GM23338 (cell line): ENCODE data around the gene CYTIP. TPM values are rescaled to one million over a fixed set of nuclear protein-coding genes. Genes with fewer than 3 reads are reported as not detected.

ENCODE experiments used
- ATAC-seq: fragments of 200-7000 bp; cut with Tn5 transposase; 3 replicates; pipeline ENCODE4 v1.9.1; 2020
- DNase-seq: peaks from one replicate; pipeline ENCODE4 v3.0.0-alpha.2; 2015; ENCODE audit warnings: low spot score
- H2AFZ ChIP-seq: fragments of 200-600 bp; sonication (generic); 2 replicates; pipeline ENCODE4 v1.8.0; 2016; ENCODE audit warnings: antibody characterized with exemption, mild to moderate bottlenecking, moderate library complexity
- H3F3A ChIP-seq: fragments of 200-600 bp; sonication (generic); replicated peaks from 2 replicates; pipeline ENCODE4 v1.8.0; 2017; ENCODE audit warnings: antibody characterized with exemption, mixed run types, low read depth
- H3K27ac ChIP-seq: fragments of 200-600 bp; sonication (generic); 2 replicates; pipeline ENCODE4 v1.6.1; 2016; ENCODE audit warnings: low read depth
- H3K27me3 ChIP-seq: fragments of 200-600 bp; sonication (generic); 2 replicates; pipeline ENCODE4 v1.8.0; 2016; ENCODE audit warnings: mild to moderate bottlenecking, mixed run types, moderate library complexity; ENCODE audit not compliant: insufficient read depth
- H3K36me3 ChIP-seq: fragments of 200-600 bp; sonication (generic); 2 replicates; pipeline ENCODE4 v1.8.0; 2016; ENCODE audit warnings: mild to moderate bottlenecking; ENCODE audit not compliant: insufficient read depth
- H3K4me1 ChIP-seq: fragments of 200-600 bp; sonication (generic); 2 replicates; pipeline ENCODE4 v1.8.0; 2016; ENCODE audit warnings: mild to moderate bottlenecking, moderate library complexity; ENCODE audit not compliant: insufficient read depth
- H3K4me2 ChIP-seq: fragments of 200-600 bp; sonication (generic); 2 replicates; pipeline ENCODE4 v1.7.1; 2017; ENCODE audit warnings: mixed run types
- H3K4me3 ChIP-seq: fragments of 200-600 bp; sonication (generic); 2 replicates; pipeline ENCODE4 v1.6.1; 2016; ENCODE audit warnings: mixed run types
- H3K79me2 ChIP-seq: fragments of 200-600 bp; sonication (generic); replicated peaks from 2 replicates; pipeline ENCODE4 v1.8.0; 2017; ENCODE audit warnings: mild to moderate bottlenecking; ENCODE audit not compliant: insufficient read depth
- H3K9me2 ChIP-seq: fragments of 200-600 bp; sonication (generic); 2 replicates; pipeline ENCODE4 v1.8.0; 2017; ENCODE audit not compliant: insufficient read depth
- H4K20me1 ChIP-seq: fragments of 200-600 bp; sonication (generic); replicated peaks from 2 replicates; pipeline ENCODE4 v1.8.0; 2017; ENCODE audit warnings: mild to moderate bottlenecking; ENCODE audit not compliant: insufficient read depth
- H3K27ac Mint-ChIP-seq: 2 replicates; pipeline ENCODE4 v1.8.0; 2020; ENCODE audit warnings: inconsistent platforms, mild to moderate bottlenecking, moderate library complexity, mixed read lengths
- H3K27me3 Mint-ChIP-seq: 3 replicates; pipeline ENCODE4 v1.8.0; 2022; ENCODE audit warnings: low read depth, mild to moderate bottlenecking, moderate library complexity, mixed read lengths, inconsistent platforms; ENCODE audit not compliant: insufficient read depth, poor library complexity
- H3K36me3 Mint-ChIP-seq: 3 replicates; pipeline ENCODE4 v1.8.0; 2021; ENCODE audit warnings: low read depth, mild to moderate bottlenecking, inconsistent platforms, moderate library complexity, mixed read lengths
- H3K4me1 Mint-ChIP-seq: 3 replicates; pipeline ENCODE4 v1.8.0; 2020; ENCODE audit warnings: mild to moderate bottlenecking, inconsistent platforms, mixed read lengths
- H3K4me3 Mint-ChIP-seq: 3 replicates; pipeline ENCODE4 v1.8.0; 2021; ENCODE audit warnings: moderate library complexity, mild to moderate bottlenecking, inconsistent platforms, mixed read lengths
- H3K9me3 Mint-ChIP-seq: 3 replicates; pipeline ENCODE4 v1.8.0; 2020; ENCODE audit warnings: moderate library complexity, mild to moderate bottlenecking, inconsistent platforms, mixed read lengths
- CREB1 ChIP-seq: fragments of 250-450 bp; sonication (Bioruptor Pico); IDR thresholded peaks from 2 replicates; pipeline ENCODE4 v1.5.0; 2020; ENCODE audit warnings: low read depth, mild to moderate bottlenecking, moderate library complexity
- EZH2phosphoT487 ChIP-seq: fragments of 200-600 bp; sonication (generic); IDR thresholded peaks from one replicate; pipeline ENCODE4 v1.8.1; 2018; ENCODE audit warnings: antibody characterized with exemption; ENCODE audit not compliant: unreplicated experiment
- STAT1 ChIP-seq: IDR thresholded peaks from one replicate; pipeline ENCODE4 v1.6.1; 2016; ENCODE audit warnings: antibody characterized with exemption; ENCODE audit not compliant: unreplicated experiment
- ZNF114 ChIP-seq: fragments of 250-450 bp; sonication (Bioruptor Pico); IDR thresholded peaks from 2 replicates; pipeline ENCODE4 v1.5.0; 2020; ENCODE audit warnings: mild to moderate bottlenecking, moderate library complexity
- ZNF331 ChIP-seq: fragments of 250-450 bp; sonication (Bioruptor Pico); IDR thresholded peaks from 2 replicates; pipeline ENCODE4 v1.5.0; 2020; ENCODE audit warnings: low read depth, mild to moderate bottlenecking, moderate library complexity
- polyA plus RNA-seq: library from polyadenylated mRNA; unstranded; fragments of >200 nt; fragmentation: Nextera tagmentation; extraction: Ambion mirVana; gene quantifications from 2 replicates; pipeline ENCODE4 v1.2.1, GENCODE V29; 2016
- total RNA-seq: library from RNA; depleted of rRNA; stranded (reverse); fragments of >200 nt; shearing (Covaris generic); gene quantifications from 2 replicates; pipeline ENCODE4 v1.2.3, GENCODE V29; 2014
- TF ChIP-seq, protein P1 (sequence below): fragments of 250-450 bp; sonication (Bioruptor Pico); IDR thresholded peaks from 2 replicates; pipeline ENCODE4 v1.5.0; 2020; ENCODE audit warnings: mild to moderate bottlenecking, moderate library complexity
- TF ChIP-seq, protein P2 (sequence below), 2 experiments: fragments of 200-600 bp in 1 of 2; sonication (generic) in 1 of 2; conservative IDR thresholded peaks; 2 replicates each; pipeline versions ENCODE4 v1.5.1 to v1.6.1; 2016 to 2017; ENCODE audit warnings: antibody characterized with exemption in 2 of 2, low read depth in 2 of 2, mild to moderate bottlenecking in 2 of 2, moderate library complexity in 1 of 2

Gene CYTIP
- total and polyA plus RNA-seq, 2 experiments from 2014 or later = not detected

DNA sequence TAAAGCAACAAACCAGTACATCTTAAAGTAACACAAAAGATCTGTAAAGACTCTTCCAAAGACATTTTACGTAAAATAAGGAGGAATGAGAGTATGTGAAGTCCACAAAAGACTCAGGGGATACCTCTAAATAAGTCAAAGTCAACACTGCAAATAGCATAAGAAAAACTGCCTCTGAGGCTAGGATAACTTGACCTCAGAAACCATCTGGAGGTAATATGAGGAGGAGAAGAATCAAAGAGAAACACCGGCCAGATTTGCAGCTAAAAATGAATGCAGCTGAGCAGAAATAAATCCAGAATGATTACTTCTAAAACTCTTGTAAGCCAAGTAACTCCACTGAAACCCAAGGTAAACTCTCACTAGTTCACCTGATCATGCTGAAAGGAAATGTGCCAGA is 66.0 kb downstream of the CYTIP start (continued):
- TF ChIP-seq, protein P1, sequence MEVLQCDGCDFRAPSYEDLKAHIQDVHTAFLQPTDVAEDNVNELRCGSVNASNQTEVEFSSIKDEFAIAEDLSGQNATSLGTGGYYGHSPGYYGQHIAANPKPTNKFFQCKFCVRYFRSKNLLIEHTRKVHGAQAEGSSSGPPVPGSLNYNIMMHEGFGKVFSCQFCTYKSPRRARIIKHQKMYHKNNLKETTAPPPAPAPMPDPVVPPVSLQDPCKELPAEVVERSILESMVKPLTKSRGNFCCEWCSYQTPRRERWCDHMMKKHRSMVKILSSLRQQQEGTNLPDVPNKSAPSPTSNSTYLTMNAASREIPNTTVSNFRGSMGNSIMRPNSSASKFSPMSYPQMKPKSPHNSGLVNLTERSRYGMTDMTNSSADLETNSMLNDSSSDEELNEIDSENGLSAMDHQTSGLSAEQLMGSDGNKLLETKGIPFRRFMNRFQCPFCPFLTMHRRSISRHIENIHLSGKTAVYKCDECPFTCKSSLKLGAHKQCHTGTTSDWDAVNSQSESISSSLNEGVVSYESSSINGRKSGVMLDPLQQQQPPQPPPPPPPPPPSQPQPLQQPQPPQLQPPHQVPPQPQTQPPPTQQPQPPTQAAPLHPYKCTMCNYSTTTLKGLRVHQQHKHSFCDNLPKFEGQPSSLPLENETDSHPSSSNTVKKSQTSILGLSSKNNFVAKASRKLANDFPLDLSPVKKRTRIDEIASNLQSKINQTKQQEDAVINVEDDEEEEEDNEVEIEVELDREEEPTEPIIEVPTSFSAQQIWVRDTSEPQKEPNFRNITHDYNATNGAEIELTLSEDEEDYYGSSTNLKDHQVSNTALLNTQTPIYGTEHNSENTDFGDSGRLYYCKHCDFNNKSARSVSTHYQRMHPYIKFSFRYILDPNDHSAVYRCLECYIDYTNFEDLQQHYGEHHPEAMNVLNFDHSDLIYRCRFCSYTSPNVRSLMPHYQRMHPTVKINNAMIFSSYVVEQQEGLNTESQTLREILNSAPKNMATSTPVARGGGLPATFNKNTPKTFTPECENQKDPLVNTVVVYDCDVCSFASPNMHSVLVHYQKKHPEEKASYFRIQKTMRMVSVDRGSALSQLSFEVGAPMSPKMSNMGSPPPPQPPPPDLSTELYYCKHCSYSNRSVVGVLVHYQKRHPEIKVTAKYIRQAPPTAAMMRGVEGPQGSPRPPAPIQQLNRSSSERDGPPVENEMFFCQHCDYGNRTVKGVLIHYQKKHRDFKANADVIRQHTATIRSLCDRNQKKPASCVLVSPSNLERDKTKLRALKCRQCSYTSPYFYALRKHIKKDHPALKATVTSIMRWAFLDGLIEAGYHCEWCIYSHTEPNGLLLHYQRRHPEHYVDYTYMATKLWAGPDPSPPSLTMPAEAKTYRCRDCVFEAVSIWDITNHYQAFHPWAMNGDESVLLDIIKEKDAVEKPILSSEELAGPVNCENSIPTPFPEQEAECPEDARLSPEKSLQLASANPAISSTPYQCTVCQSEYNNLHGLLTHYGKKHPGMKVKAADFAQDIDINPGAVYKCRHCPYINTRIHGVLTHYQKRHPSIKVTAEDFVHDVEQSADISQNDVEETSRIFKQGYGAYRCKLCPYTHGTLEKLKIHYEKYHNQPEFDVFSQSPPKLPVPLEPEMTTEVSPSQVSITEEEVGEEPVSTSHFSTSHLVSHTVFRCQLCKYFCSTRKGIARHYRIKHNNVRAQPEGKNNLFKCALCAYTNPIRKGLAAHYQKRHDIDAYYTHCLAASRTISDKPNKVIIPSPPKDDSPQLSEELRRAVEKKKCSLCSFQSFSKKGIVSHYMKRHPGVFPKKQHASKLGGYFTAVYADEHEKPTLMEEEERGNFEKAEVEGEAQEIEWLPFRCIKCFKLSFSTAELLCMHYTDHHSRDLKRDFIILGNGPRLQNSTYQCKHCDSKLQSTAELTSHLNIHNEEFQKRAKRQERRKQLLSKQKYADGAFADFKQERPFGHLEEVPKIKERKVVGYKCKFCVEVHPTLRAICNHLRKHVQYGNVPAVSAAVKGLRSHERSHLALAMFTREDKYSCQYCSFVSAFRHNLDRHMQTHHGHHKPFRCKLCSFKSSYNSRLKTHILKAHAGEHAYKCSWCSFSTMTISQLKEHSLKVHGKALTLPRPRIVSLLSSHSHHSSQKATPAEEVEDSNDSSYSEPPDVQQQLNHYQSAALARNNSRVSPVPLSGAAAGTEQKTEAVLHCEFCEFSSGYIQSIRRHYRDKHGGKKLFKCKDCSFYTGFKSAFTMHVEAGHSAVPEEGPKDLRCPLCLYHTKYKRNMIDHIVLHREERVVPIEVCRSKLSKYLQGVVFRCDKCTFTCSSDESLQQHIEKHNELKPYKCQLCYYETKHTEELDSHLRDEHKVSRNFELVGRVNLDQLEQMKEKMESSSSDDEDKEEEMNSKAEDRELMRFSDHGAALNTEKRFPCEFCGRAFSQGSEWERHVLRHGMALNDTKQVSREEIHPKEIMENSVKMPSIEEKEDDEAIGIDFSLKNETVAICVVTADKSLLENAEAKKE = no peak
- no peak for TF ChIP-seq EZH2phosphoT487
- TF ChIP-seq STAT1 = no peak

DNA sequence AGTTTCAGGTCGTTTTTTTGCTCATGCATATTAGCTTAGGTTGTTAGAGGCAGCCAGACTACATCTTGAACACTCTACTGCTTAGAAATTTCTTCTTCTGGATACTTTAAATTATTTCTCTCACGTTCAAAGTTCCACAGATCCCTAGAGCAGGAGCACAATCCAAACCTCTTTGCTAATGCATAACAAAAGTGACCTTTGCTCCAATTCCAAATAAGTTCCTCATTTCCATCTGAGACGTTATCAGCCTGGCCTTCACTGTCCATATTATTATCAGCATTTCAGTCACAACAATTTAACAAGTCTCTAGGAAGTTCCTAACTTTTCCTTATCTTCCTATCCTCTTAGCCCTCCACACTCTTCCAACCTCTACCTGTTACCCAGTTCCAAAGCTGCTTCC is 67.8 kb downstream of the CYTIP start:
- peaks cover 19% of the 10 kb centered on the region for H3K36me3 Mint-ChIP-seq
- no peak for TF ChIP-seq EZH2phosphoT487
- TF ChIP-seq, protein P1 = no peak
- TF ChIP-seq STAT1 = no peak
- TF ChIP-seq CREB1 (CRISPR knock-in tag) = no peak
- no peak for TF ChIP-seq ZNF331 (CRISPR knock-in tag)
- TF ChIP-seq ZNF114 (CRISPR knock-in tag) = no peak
- TF ChIP-seq, protein P2, sequence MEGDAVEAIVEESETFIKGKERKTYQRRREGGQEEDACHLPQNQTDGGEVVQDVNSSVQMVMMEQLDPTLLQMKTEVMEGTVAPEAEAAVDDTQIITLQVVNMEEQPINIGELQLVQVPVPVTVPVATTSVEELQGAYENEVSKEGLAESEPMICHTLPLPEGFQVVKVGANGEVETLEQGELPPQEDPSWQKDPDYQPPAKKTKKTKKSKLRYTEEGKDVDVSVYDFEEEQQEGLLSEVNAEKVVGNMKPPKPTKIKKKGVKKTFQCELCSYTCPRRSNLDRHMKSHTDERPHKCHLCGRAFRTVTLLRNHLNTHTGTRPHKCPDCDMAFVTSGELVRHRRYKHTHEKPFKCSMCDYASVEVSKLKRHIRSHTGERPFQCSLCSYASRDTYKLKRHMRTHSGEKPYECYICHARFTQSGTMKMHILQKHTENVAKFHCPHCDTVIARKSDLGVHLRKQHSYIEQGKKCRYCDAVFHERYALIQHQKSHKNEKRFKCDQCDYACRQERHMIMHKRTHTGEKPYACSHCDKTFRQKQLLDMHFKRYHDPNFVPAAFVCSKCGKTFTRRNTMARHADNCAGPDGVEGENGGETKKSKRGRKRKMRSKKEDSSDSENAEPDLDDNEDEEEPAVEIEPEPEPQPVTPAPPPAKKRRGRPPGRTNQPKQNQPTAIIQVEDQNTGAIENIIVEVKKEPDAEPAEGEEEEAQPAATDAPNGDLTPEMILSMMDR (conservative IDR thresholded peaks at IDR 0.05; ENCODE audit: low read depth in 2 of 2) = no peak

More for the DNA sequence above, 67.8 kb downstream of the CYTIP start:
- Histone ChIP-seq H3K4me2 (no peak overlapping the region), H3K36me3 (no peaks in the 10 kb centered on the region; the same call in 1 of the 2 replicates), H2AFZ (no peak overlapping the region), H3F3A (no peaks in the 10 kb centered on the region), H3K4me3 (no peak overlapping the region), H3K27me3 (no peaks in the 10 kb centered on the region), H3K79me2 (no peaks in the 10 kb centered on the region), H3K4me1 (no peaks in the 10 kb centered on the region), H3K9me2 (no peaks in the 10 kb centered on the region), H4K20me1 (no peaks in the 10 kb centered on the region), H3K27ac (no peak overlapping the region)
- Mint-ChIP-seq H3K4me3 (no peak overlapping the region), H3K9me3 (peaks cover 24% of the 10 kb centered on the region), H3K27ac (no peak overlapping the region), H3K4me1 (no peaks in the 10 kb centered on the region), H3K27me3 (no peaks in the 10 kb centered on the region)
- ATAC-seq (no peak), DNase-seq (no peak)
